HepG2 (cell line): Measurements from ENCODE around the gene CNTNAP1. TPM values are rescaled to one million over a fixed set of nuclear protein-coding genes. Genes with fewer than 3 reads are reported as not detected.

Source experiments
- CBX2 ChIP-seq, 2 experiments: fragments of 200-600 bp in 1 of 2; sonication (generic); formaldehyde crosslinking in 1 of 2; IDR thresholded peaks; 2 replicates each; pipeline versions ENCODE4 v1.7.0 to v1.8.1; 2018 to 2022; ENCODE audit warnings: low read depth in 2 of 2, low read length in 1 of 2, mild to moderate bottlenecking in 1 of 2, missing genetic modification reagents in 1 of 2
- HDAC6 ChIP-seq: fragments of 200-600 bp; sonication (generic); IDR thresholded peaks from 2 replicates; pipeline ENCODE4 v1.7.0; 2017; ENCODE audit warnings: mild to moderate bottlenecking, antibody characterized with exemption, low read length, low read depth
- HNF4G ChIP-seq, 2 experiments: sonication (generic) in 1 of 2; formaldehyde crosslinking in 1 of 2; IDR thresholded peaks; 2 replicates each; pipeline versions ENCODE4 v1.4.0 to v1.6.1; 2011 to 2020; ENCODE audit warnings: borderline replicate concordance in 2 of 2, low read depth in 2 of 2, mild to moderate bottlenecking in 2 of 2, low read length in 1 of 2, missing genetic modification reagents in 1 of 2, moderate library complexity in 1 of 2
- HOXA9 ChIP-seq: sonication (generic); formaldehyde crosslinking; IDR thresholded peaks from 2 replicates; pipeline ENCODE4 v1.8.1; 2022; ENCODE audit warnings: missing genetic modification reagents, mild to moderate bottlenecking, moderate library complexity, borderline replicate concordance
- JUN ChIP-seq: sonication (generic); formaldehyde crosslinking; IDR thresholded peaks from 2 replicates; pipeline ENCODE4 v1.4.0; 2020; ENCODE audit warnings: mild to moderate bottlenecking, missing genetic modification reagents
- KLF11 ChIP-seq: IDR thresholded peaks from 2 replicates; pipeline ENCODE4 v1.6.1; 2016; ENCODE audit warnings: missing compliant biosample characterization
- SETDB1 ChIP-seq: sonication (generic); formaldehyde crosslinking; IDR thresholded peaks from 2 replicates; pipeline ENCODE4 v1.5.1; 2020; ENCODE audit warnings: missing genetic modification reagents, mild to moderate bottlenecking, borderline replicate concordance
- SIX4 ChIP-seq: sonication (generic); formaldehyde crosslinking; IDR thresholded peaks from 2 replicates; pipeline ENCODE4 v1.4.0; 2020; ENCODE audit warnings: missing genetic modification reagents
- SNAI1 ChIP-seq: sonication (generic); formaldehyde crosslinking; IDR thresholded peaks from 2 replicates; pipeline ENCODE4 v1.5.0; 2020; ENCODE audit warnings: mild to moderate bottlenecking, missing genetic modification reagents, borderline replicate concordance
- ZNF367 ChIP-seq: sonication (generic); formaldehyde crosslinking; IDR thresholded peaks from 2 replicates; pipeline ENCODE4 v1.4.0; 2020; ENCODE audit warnings: missing genetic modification reagents, borderline replicate concordance
- ZNF431 ChIP-seq: sonication (generic); formaldehyde crosslinking; IDR thresholded peaks from 2 replicates; pipeline ENCODE4 v1.9.0; 2022; ENCODE audit warnings: missing genetic modification reagents, low read depth, mild to moderate bottlenecking, borderline replicate concordance
- ZNF432 ChIP-seq: sonication (generic); formaldehyde crosslinking; IDR thresholded peaks from 2 replicates; pipeline ENCODE4 v1.5.0; 2020; ENCODE audit warnings: missing genetic modification reagents, mild to moderate bottlenecking, borderline replicate concordance
- ZNF781 ChIP-seq: sonication (generic); formaldehyde crosslinking; IDR thresholded peaks from 2 replicates; pipeline ENCODE4 v1.5.1; 2020; ENCODE audit warnings: borderline replicate concordance, mild to moderate bottlenecking, missing genetic modification reagents; ENCODE audit errors: not compliant biosample characterization
- ZSCAN30 ChIP-seq: sonication (generic); formaldehyde crosslinking; IDR thresholded peaks from 2 replicates; pipeline ENCODE4 v1.5.0; 2020; ENCODE audit warnings: mild to moderate bottlenecking, missing genetic modification reagents
- polyA plus RNA-seq, 8 experiments: library from polyadenylated mRNA; depleted of rRNA in 3 of 8; stranded (reverse) in 7 of 8; unstranded in 1 of 8; fragments of >200 nt; fragmentation: Illumina TruSeq in 4 of 8; extraction: Trizol in 4 of 8; gene quantifications; 2 replicates each; pipeline versions ENCODE4 v1.2.1 to v1.2.3, GENCODE V29; 2011 to 2016; ENCODE audit warnings: low read depth in 4 of 8, missing spikeins in 1 of 8, mixed read lengths in 1 of 8; ENCODE audit not compliant: insufficient read depth in 1 of 8
- total RNA-seq, 5 experiments: library from RNA; depleted of rRNA; stranded (reverse); fragments of >200 nt; fragmentation: Illumina TruSeq; extraction: Trizol; gene quantifications; 2 replicates each; pipeline ENCODE4 v1.2.3, GENCODE V29; 2016; ENCODE audit warnings: low read depth in 1 of 5
- TF ChIP-seq, protein P1 (sequence below): sonication (generic); formaldehyde crosslinking; IDR thresholded peaks from 2 replicates; pipeline ENCODE4 v1.5.1; 2020; ENCODE audit warnings: mild to moderate bottlenecking, missing genetic modification reagents, borderline replicate concordance
- TF ChIP-seq, protein P2 (sequence below): IDR thresholded peaks from 2 replicates; pipeline ENCODE4 v1.6.1; 2016; ENCODE audit warnings: mild to moderate bottlenecking
- TF ChIP-seq, protein P3 (sequence below): sonication (generic); formaldehyde crosslinking; IDR thresholded peaks from 2 replicates; pipeline ENCODE4 v1.8.1; 2022; ENCODE audit warnings: mild to moderate bottlenecking, missing genetic modification reagents

Gene CNTNAP1
- total and polyA plus RNA-seq, 2 of the 13 experiments (the other 11 are each of a cell fraction or from before 2014, with no cell fraction given), result 4.5 to 7.7 TPM

DNA sequence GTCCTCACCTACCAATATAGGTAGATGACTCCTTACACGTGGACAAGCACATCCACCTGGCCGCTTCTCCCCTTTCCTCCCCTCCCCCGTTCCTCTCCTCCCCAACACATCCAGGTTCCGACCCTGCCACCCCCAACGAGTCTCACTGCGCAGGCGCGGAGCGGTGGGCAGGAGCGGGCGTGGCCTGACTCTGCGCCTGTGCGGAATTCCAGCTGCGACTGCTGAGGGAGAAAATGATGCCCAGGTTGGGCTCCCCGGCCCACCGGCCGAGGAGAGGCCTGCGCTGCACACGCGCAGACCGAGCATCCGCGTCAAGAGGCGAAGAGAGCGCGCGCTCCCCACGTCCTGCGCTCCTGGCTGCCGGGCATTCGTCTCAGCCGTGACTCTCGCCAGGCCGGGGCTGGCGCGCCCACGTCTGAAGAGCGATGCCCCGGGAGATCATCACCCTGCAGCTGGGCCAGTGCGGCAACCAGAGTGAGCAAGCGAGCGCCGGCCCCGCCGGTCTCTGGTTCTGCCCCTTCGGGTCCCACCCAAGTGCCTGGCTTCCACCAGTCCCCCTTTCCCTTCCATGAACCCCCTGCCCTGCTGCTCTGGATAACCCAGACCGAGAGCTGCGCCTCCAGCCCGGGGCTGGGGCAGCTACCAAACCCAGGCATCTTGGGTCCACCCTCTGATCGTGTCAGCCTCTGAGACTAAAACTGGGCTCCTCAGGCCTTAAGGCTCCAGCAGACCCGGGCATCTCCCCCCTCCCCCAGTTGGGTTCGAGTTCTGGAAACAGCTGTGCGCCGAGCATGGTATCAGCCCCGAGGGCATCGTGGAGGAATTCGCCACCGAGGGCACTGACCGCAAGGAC, 23.0 kb upstream of the CNTNAP1 start, which contains the start of gene TUBG2 (continued):
- no peak for TF ChIP-seq ZSCAN30
- no peak for TF ChIP-seq ZNF367 (CRISPR knock-in tag)
- TF ChIP-seq, protein P1, sequence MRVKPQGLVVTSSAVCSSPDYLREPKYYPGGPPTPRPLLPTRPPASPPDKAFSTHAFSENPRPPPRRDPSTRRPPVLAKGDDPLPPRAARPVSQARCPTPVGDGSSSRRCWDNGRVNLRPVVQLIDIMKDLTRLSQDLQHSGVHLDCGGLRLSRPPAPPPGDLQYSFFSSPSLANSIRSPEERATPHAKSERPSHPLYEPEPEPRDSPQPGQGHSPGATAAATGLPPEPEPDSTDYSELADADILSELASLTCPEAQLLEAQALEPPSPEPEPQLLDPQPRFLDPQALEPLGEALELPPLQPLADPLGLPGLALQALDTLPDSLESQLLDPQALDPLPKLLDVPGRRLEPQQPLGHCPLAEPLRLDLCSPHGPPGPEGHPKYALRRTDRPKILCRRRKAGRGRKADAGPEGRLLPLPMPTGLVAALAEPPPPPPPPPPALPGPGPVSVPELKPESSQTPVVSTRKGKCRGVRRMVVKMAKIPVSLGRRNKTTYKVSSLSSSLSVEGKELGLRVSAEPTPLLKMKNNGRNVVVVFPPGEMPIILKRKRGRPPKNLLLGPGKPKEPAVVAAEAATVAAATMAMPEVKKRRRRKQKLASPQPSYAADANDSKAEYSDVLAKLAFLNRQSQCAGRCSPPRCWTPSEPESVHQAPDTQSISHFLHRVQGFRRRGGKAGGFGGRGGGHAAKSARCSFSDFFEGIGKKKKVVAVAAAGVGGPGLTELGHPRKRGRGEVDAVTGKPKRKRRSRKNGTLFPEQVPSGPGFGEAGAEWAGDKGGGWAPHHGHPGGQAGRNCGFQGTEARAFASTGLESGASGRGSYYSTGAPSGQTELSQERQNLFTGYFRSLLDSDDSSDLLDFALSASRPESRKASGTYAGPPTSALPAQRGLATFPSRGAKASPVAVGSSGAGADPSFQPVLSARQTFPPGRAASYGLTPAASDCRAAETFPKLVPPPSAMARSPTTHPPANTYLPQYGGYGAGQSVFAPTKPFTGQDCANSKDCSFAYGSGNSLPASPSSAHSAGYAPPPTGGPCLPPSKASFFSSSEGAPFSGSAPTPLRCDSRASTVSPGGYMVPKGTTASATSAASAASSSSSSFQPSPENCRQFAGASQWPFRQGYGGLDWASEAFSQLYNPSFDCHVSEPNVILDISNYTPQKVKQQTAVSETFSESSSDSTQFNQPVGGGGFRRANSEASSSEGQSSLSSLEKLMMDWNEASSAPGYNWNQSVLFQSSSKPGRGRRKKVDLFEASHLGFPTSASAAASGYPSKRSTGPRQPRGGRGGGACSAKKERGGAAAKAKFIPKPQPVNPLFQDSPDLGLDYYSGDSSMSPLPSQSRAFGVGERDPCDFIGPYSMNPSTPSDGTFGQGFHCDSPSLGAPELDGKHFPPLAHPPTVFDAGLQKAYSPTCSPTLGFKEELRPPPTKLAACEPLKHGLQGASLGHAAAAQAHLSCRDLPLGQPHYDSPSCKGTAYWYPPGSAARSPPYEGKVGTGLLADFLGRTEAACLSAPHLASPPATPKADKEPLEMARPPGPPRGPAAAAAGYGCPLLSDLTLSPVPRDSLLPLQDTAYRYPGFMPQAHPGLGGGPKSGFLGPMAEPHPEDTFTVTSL (CRISPR knock-in tag), result no peak
- no peak for TF ChIP-seq ZNF431 (CRISPR knock-in tag)
- TF ChIP-seq SNAI1 (CRISPR knock-in tag), result peak; percentile 92; the same call in 1 of the 2 replicates
- no peak for TF ChIP-seq ZNF432 (CRISPR knock-in tag)
- no peak for TF ChIP-seq HNF4G (IDR thresholded peaks at IDR 0.05; ENCODE audit: borderline replicate concordance, low read depth, low read length)
- TF ChIP-seq HNF4G (CRISPR knock-in tag; IDR thresholded peaks at IDR 0.05; ENCODE audit: borderline replicate concordance, low read depth), result peak; percentile 13; the same call in 1 of the 2 replicates
- TF ChIP-seq, protein P2, sequence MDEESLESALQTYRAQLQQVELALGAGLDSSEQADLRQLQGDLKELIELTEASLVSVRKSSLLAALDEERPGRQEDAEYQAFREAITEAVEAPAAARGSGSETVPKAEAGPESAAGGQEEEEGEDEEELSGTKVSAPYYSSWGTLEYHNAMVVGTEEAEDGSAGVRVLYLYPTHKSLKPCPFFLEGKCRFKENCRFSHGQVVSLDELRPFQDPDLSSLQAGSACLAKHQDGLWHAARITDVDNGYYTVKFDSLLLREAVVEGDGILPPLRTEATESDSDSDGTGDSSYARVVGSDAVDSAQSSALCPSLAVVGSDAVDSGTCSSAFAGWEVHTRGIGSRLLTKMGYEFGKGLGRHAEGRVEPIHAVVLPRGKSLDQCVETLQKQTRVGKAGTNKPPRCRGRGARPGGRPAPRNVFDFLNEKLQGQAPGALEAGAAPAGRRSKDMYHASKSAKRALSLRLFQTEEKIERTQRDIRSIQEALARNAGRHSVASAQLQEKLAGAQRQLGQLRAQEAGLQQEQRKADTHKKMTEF (CRISPR knock-in tag), result peak; percentile 91
- peak; percentile 94 for TF ChIP-seq ZNF781 (CRISPR knock-in tag)
- TF ChIP-seq CBX2 (IDR thresholded peaks at IDR 0.05; ENCODE audit: low read depth, low read length), result no peak
- TF ChIP-seq CBX2 (CRISPR knock-in tag; IDR thresholded peaks at IDR 0.05; ENCODE audit: low read depth), result no peak
- no peak for TF ChIP-seq HDAC6
- TF ChIP-seq HOXA9 (CRISPR knock-in tag), result no peak
- TF ChIP-seq KLF11 (CRISPR knock-in tag), result peak; percentile 65; the same call in 1 of the 2 replicates
- peak; percentile 40; the same call in 1 of the 2 replicates for TF ChIP-seq SIX4
- TF ChIP-seq SETDB1 (CRISPR knock-in tag), result no peak
- TF ChIP-seq, protein P3, sequence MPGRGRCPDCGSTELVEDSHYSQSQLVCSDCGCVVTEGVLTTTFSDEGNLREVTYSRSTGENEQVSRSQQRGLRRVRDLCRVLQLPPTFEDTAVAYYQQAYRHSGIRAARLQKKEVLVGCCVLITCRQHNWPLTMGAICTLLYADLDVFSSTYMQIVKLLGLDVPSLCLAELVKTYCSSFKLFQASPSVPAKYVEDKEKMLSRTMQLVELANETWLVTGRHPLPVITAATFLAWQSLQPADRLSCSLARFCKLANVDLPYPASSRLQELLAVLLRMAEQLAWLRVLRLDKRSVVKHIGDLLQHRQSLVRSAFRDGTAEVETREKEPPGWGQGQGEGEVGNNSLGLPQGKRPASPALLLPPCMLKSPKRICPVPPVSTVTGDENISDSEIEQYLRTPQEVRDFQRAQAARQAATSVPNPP (CRISPR knock-in tag), result no peak
- no peak for TF ChIP-seq JUN (CRISPR knock-in tag)
